Osteocyte (in vitro differentiated cells): ENCODE measurements around the gene DNAJC12. TPM values are rescaled to one million over a fixed set of nuclear protein-coding genes. Genes with fewer than 3 reads are reported as not detected.

Source experiments
- DNase-seq: peaks from one replicate; pipeline ENCODE4 v3.0.0; 2021; ENCODE audit warnings: mixed read lengths; ENCODE audit not compliant: unreplicated experiment; ENCODE audit errors: extremely low spot score
- H3K27ac Mint-ChIP-seq: one replicate; pipeline ENCODE4 v1.8.0; 2021; ENCODE audit warnings: mild to moderate bottlenecking, mixed read lengths; ENCODE audit not compliant: unreplicated experiment
- H3K27me3 Mint-ChIP-seq: one replicate; pipeline ENCODE4 v1.8.0; 2021; ENCODE audit warnings: mixed read lengths; ENCODE audit not compliant: unreplicated experiment
- H3K36me3 Mint-ChIP-seq: one replicate; pipeline ENCODE4 v1.8.0; 2021; ENCODE audit warnings: mixed read lengths; ENCODE audit not compliant: unreplicated experiment
- H3K4me1 Mint-ChIP-seq: one replicate; pipeline ENCODE4 v1.8.0; 2021; ENCODE audit warnings: mixed read lengths; ENCODE audit not compliant: unreplicated experiment
- H3K4me3 Mint-ChIP-seq: one replicate; pipeline ENCODE4 v1.8.0; 2021; ENCODE audit warnings: mild to moderate bottlenecking, moderate library complexity, mixed read lengths; ENCODE audit not compliant: unreplicated experiment
- H3K9me3 Mint-ChIP-seq: one replicate; pipeline ENCODE4 v1.8.0; 2021; ENCODE audit warnings: mixed read lengths; ENCODE audit not compliant: unreplicated experiment
- CTCF ChIP-seq: fragments of 200-600 bp; sonication (generic); IDR thresholded peaks from 2 replicates; pipeline ENCODE4 v1.5.0; 2021; ENCODE audit warnings: antibody characterized with exemption, mild to moderate bottlenecking, moderate library complexity
- total RNA-seq: library from RNA; stranded (reverse); gene quantifications from 2 replicates; pipeline ENCODE4 v1.2.1, GENCODE V29; 2021

Gene DNAJC12
- total RNA-seq, 1 donor from 2014 or later, result 12.0 TPM

- no peak for DNase-seq
- H3K9me3 Mint-ChIP-seq, result no peaks in the 10 kb centered on the region
- no peaks in the 10 kb centered on the region for H3K4me1 Mint-ChIP-seq
Observed at GRCh38 chr10:67803588-67804394, 34.2 kb downstream of the DNAJC12 start.

GRCh38 chr10:67802767-67803538, 35.0 kb downstream of the DNAJC12 start:
- H3K27me3 Mint-ChIP-seq, result no peaks in the 10 kb centered on the region
- TF ChIP-seq CTCF, result no peak
- H3K27ac Mint-ChIP-seq, result no peak overlapping the region
- H3K36me3 Mint-ChIP-seq, result peaks cover 4% of the 10 kb centered on the region
- no peaks in the 10 kb centered on the region for H3K4me1 Mint-ChIP-seq
- no peak overlapping the region for H3K4me3 Mint-ChIP-seq
- no peak for DNase-seq
- H3K9me3 Mint-ChIP-seq, result no peaks in the 10 kb centered on the region

More at GRCh38 chr10:67803588-67804394, 34.2 kb downstream of the DNAJC12 start:
- TF ChIP-seq CTCF, result no peak
- H3K27me3 Mint-ChIP-seq, result no peaks in the 10 kb centered on the region
- H3K4me3 Mint-ChIP-seq, result no peak overlapping the region
- H3K36me3 Mint-ChIP-seq, result peaks cover 4% of the 10 kb centered on the region
- H3K27ac Mint-ChIP-seq, result no peak overlapping the region

- Mint-ChIP-seq H3K9me3 (no peaks in the 10 kb centered on the region), H3K27ac (no peak overlapping the region), H3K36me3 (peaks cover 7% of the 10 kb centered on the region), H3K4me3 (no peak overlapping the region), H3K4me1 (no peaks in the 10 kb centered on the region), H3K27me3 (no peaks in the 10 kb centered on the region)
- TF ChIP-seq CTCF, result no peak
- no peak for DNase-seq
Observed at GRCh38 chr10:67801118-67801517, 36.9 kb downstream of the DNAJC12 start.

GRCh38 chr10:67794909-67795460, 43.0 kb downstream of the DNAJC12 start:
- no peak for DNase-seq
- TF ChIP-seq CTCF, result no peak
- H3K36me3 Mint-ChIP-seq, result peaks cover 3% of the 10 kb centered on the region
- no peaks in the 10 kb centered on the region for H3K9me3 Mint-ChIP-seq
- H3K27me3 Mint-ChIP-seq, result peaks cover 3% of the 10 kb centered on the region
- H3K4me3 Mint-ChIP-seq, result no peak overlapping the region
- no peak overlapping the region for H3K27ac Mint-ChIP-seq
- H3K4me1 Mint-ChIP-seq, result peaks cover 18% of the 10 kb centered on the region

GRCh38 chr10:67794256-67794655, 43.7 kb downstream of the DNAJC12 start:
- peaks cover 18% of the 10 kb centered on the region for H3K4me1 Mint-ChIP-seq
- no peak for TF ChIP-seq CTCF
- no peak overlapping the region for H3K4me3 Mint-ChIP-seq
- peaks cover 3% of the 10 kb centered on the region for H3K36me3 Mint-ChIP-seq
- H3K27ac Mint-ChIP-seq, result no peak overlapping the region
- no peaks in the 10 kb centered on the region for H3K9me3 Mint-ChIP-seq
- no peak for DNase-seq
- peaks cover 3% of the 10 kb centered on the region for H3K27me3 Mint-ChIP-seq
